Measurements from ENCODE around the gene HLF. TPM values are rescaled to one million over a fixed set of nuclear protein-coding genes. Genes with fewer than 3 reads are reported as not detected.

Gene HLF
- total and polyA plus RNA-seq, 4 donors = 2.0 to 12.4 (median 8.8) TPM

DNA sequence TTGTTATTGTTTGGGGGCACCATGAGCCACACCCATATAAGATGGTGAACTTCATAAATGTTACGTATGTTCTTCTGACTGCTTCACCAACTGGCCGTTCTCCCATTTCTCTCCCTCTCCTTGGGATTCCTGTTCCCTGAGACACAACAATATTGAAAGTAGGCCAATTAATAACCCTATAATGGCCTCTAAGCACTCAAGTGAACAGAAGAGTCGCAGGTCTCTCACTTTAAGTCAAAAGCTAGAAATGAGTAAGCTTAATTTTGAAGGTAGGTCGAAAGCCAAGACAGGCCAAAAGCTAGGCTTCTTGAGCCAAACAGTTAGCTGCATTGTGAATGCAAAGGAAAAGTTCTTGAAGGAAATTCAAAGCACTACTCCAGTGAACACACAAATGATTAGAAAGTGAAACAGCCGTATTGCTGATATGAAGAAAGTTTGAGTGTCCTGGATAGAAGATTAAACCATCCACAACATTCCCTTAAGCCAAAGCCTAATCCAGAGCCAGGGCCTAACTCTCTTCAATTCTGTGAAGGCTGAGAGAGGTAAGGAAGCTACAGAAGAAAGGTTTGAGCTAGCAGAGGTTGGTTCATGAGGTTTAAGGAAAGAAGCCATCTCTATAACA lies 25.8 kb downstream of the HLF start:
- intact Hi-C loops (cut with DNase I) = no loop called here
- Histone ChIP-seq H3K4me3 (ENCODE audit: low read length in 2 of 2) (no peak overlapping the region), H3K4me1 (ENCODE audit: control insufficient read depth in 1 of 2, insufficient read depth in 2 of 2, low read length in 2 of 2) (peaks cover 4 to 15% of the 10 kb centered on the region in 2 donors), H3K9me3 (ENCODE audit: control insufficient read depth, low read length) (no peaks in the 10 kb centered on the region), H3K27me3 (ENCODE audit: control insufficient read depth in 1 of 2, insufficient read depth in 2 of 2, low read length in 1 of 2) (no peaks in the 10 kb centered on the region), H3K27ac (ENCODE audit: low read depth in 1 of 2, low read length in 2 of 2) (no peak overlapping the region), H3K36me3 (ENCODE audit: control insufficient read depth in 1 of 2, insufficient read depth in 2 of 2, low read length in 1 of 2) (no peaks in the 10 kb centered on the region)
- ATAC-seq (ENCODE audit: low FRiP score) (no peak), DNase-seq (no peak)
- 78 to 80% methylated on average over 5 of the region's 5 CpGs for WGBS, 2 donors

DNA sequence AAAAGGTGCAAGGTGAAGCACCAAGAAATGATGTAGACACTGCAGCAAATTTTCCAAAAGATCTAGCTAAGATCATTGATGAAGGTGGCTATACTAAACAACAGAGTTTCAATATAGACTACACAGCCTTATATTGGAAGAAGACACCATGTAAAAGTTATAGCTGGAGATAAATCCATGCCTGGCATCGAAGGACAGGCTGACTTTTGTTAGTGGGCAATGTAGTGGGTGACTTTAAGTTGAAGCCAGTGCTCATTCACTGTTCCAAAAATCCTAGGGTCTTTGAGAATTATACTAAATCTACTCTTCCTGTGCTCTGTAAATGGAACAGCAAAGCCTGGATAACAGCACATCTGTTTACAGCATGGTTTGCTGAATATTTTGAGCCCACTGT lies 26.4 kb downstream of the HLF start:
- no peak overlapping the region for H3K4me3 ChIP-seq (ENCODE audit: low read length in 2 of 2)
- WGBS, 2 donors = 95 to 97% methylated on average over 1 of the region's 1 CpG
- intact Hi-C loops (cut with DNase I) = no loop called here
- H3K4me1 ChIP-seq (ENCODE audit: control insufficient read depth in 1 of 2, insufficient read depth in 2 of 2, low read length in 2 of 2) = peaks cover 2 to 17% of the 10 kb centered on the region in 2 donors
- ATAC-seq (ENCODE audit: low FRiP score) = no peak
- no peaks in the 10 kb centered on the region for H3K36me3 ChIP-seq (ENCODE audit: control insufficient read depth in 1 of 2, insufficient read depth in 2 of 2, low read length in 1 of 2)
- no peaks in the 10 kb centered on the region for H3K9me3 ChIP-seq (ENCODE audit: control insufficient read depth, low read length)
- DNase-seq = no peak
- no peak overlapping the region for H3K27ac ChIP-seq (ENCODE audit: low read depth in 1 of 2, low read length in 2 of 2)
- H3K27me3 ChIP-seq (ENCODE audit: control insufficient read depth in 1 of 2, insufficient read depth in 2 of 2, low read length in 1 of 2) = no peaks in the 10 kb centered on the region

DNA sequence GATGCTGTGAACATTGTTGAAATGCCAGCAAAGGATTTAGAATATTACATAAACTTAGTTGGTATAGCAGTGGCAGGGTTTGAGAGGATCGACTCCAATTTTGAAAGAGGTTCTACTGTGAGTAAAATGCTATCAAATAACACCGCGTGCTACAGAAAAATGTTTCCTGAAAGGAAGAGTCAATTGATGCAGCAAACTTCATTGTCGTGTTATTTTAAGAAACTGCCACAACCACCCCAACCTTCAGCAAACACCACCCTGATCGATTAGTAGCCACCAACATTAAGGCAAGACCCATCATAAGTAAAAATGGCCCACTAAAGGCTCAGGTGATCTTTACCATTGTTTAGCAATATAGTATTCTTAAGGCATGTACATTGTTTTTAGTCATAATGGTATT lies 27.3 kb downstream of the HLF start:
- no peaks in the 10 kb centered on the region for H3K9me3 ChIP-seq (ENCODE audit: control insufficient read depth, low read length)
- no peak overlapping the region for H3K27ac ChIP-seq (ENCODE audit: low read depth in 1 of 2, low read length in 2 of 2)
- no peak overlapping the region for H3K4me3 ChIP-seq (ENCODE audit: low read length in 2 of 2)
- H3K4me1 ChIP-seq (ENCODE audit: control insufficient read depth in 1 of 2, insufficient read depth in 2 of 2, low read length in 2 of 2) = peaks cover 0 to 13% of the 10 kb centered on the region in 2 donors
- ATAC-seq (ENCODE audit: low FRiP score) = no peak
- no peaks in the 10 kb centered on the region for H3K27me3 ChIP-seq (ENCODE audit: control insufficient read depth in 1 of 2, insufficient read depth in 2 of 2, low read length in 1 of 2)
- H3K36me3 ChIP-seq (ENCODE audit: control insufficient read depth in 1 of 2, insufficient read depth in 2 of 2, low read length in 1 of 2) = no peaks in the 10 kb centered on the region
- no peak for DNase-seq
- intact Hi-C loops (cut with DNase I) = no loop called here
- 96% methylated on average over 5 of the region's 5 CpGs for WGBS, 2 donors

DNA sequence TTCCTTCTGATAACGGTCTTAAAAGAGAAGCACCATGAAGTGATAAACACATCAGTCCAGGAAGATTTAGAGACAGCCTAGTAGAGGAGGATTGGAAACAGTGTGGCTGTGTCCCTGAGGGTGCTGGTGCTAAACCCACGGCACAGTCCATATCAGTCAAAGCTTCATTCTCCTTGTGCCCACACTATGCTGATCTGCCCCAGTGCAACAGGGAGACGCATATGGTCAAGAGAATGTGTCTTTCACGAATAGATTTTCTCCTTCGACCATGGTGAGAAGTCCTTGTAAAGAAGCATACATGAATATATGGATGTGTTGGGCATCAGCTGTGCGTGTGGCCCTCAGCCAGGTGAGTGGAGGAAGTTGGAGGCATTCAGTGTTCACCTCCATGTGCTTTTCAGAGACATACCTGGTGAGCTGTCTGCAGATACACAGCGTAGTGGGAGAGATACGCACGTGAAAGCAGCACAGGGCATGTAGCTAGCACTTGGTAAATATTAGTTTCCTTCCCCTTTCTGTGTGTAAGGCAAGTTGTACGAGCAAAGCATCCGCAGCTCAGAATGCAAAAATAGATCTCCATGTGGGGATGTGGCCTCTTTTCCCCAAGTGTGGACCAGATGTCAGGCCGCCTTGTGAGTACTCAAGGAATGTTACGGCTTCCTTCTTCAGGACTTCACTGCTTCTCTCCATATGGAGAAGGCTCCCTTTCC lies 29.4 kb downstream of the HLF start:
- Histone ChIP-seq H3K27ac (ENCODE audit: low read depth in 1 of 2, low read length in 2 of 2) (peak overlapping the region; percentile 23 to 76), H3K27me3 (ENCODE audit: control insufficient read depth in 1 of 2, insufficient read depth in 2 of 2, low read length in 1 of 2) (no peaks in the 10 kb centered on the region), H3K36me3 (ENCODE audit: control insufficient read depth in 1 of 2, insufficient read depth in 2 of 2, low read length in 1 of 2) (no peaks in the 10 kb centered on the region), H3K9me3 (ENCODE audit: control insufficient read depth, low read length) (no peaks in the 10 kb centered on the region), H3K4me1 (ENCODE audit: control insufficient read depth in 1 of 2, insufficient read depth in 2 of 2, low read length in 2 of 2) (peaks cover 0 to 5% of the 10 kb centered on the region in 2 donors), H3K4me3 (ENCODE audit: low read length in 2 of 2) (no peak overlapping the region)
- no peak for ATAC-seq (ENCODE audit: low FRiP score)
- intact Hi-C loops (cut with DNase I) = loop anchor here in 1 of 2 donors (2.0 kb wide), 1 partner anchor 55 kb away; no protein-coding TSS in a partner anchor
- 75 to 77% methylated on average over 13 of the region's 13 CpGs for WGBS, 2 donors
- no peak for DNase-seq

DNA sequence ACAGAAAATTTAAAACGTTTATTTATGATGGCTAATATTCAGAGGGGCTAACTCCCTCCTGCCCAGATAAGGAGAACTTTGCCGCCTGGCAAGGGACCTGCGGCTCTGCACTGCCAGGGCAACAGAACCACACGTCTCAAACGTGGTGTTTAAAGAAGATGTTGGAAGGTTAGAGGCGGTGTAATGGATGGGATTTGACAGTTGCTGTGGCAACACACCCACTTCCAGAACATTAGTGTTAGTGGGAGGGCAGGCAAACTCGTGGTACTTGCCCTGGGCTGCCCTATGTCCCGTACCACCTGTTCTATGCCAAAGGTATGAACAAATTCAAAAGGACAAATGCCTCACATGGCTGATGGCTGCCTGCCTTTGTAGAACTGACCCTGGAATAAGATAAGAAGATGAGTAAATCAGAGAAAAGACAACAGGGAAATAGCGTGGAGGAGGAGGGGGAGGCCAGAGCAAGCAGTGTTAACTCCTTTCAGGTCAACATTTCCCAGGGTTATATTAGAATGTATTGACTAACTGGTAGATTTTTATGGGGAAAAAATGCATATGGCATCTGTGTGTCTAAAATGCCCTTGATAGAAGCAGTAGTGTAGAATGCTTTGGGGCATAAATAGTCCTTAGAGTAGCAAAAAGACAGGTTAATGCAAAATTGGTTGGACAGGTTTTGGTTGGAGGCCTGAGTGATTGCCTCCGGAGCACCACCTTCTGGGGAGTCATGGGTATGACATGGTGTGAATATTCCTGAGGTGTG lies 30.8 kb downstream of the HLF start:
- Histone ChIP-seq H3K27me3 (ENCODE audit: control insufficient read depth in 1 of 2, insufficient read depth in 2 of 2, low read length in 1 of 2) (no peaks in the 10 kb centered on the region), H3K36me3 (ENCODE audit: control insufficient read depth in 1 of 2, insufficient read depth in 2 of 2, low read length in 1 of 2) (no peaks in the 10 kb centered on the region), H3K27ac (ENCODE audit: low read depth in 1 of 2, low read length in 2 of 2) (peak overlapping the region; percentile 69 to 77), H3K4me1 (ENCODE audit: control insufficient read depth in 1 of 2, insufficient read depth in 2 of 2, low read length in 2 of 2) (peaks cover 0 to 4% of the 10 kb centered on the region in 2 donors), H3K9me3 (ENCODE audit: control insufficient read depth, low read length) (no peaks in the 10 kb centered on the region), H3K4me3 (ENCODE audit: low read length in 2 of 2) (no peak overlapping the region)
- WGBS, 2 donors = 3 to 6% methylated on average over 10 of the region's 10 CpGs
- no peak for DNase-seq
- intact Hi-C loops (cut with DNase I) = loop anchor here (2.0 to 5.0 kb wide), 5 partner anchors 31 to 303 kb away; partner anchors contain the start of gene HLF (in 2 of the 2)
- peak; percentile 88 for ATAC-seq (ENCODE audit: low FRiP score)

DNA sequence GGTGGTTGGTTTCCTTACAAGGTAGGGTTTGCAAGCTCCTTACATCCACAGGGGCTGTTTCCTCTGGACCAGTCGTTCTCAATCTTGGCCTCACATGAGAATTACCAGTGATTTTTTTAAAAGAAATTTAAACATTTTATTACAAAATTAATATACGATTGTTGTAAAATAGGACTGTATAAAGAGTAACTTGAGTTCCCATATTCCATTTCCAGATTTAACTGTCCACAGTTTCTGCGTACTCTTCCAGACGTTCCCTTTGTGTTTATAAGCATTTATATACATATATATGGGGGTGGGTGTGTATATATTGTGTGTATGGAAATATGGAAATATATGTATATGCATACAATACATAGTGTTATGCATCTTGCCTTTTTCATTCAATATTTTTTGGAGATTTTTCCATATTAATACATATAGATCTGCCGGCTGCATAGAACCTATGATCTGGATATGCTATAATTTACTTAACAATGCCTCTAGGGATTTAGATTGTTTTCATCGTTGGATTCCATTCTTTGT lies 31.5 kb downstream of the HLF start:
- WGBS, 2 donors = 50 to 52% methylated on average over 6 of the region's 6 CpGs
- H3K4me3 ChIP-seq (ENCODE audit: low read length in 2 of 2) = no peak overlapping the region
- DNase-seq = no peak
- intact Hi-C loops (cut with DNase I) = loop anchor here (2.0 to 5.0 kb wide), 4 partner anchors 31 to 304 kb away; partner anchors contain the start of gene HLF (in 2 of the 2)
- H3K36me3 ChIP-seq (ENCODE audit: control insufficient read depth in 1 of 2, insufficient read depth in 2 of 2, low read length in 1 of 2) = no peaks in the 10 kb centered on the region
- ATAC-seq (ENCODE audit: low FRiP score) = no peak
- no peak overlapping the region for H3K27ac ChIP-seq (ENCODE audit: low read depth in 1 of 2, low read length in 2 of 2)
- no peaks in the 10 kb centered on the region for H3K9me3 ChIP-seq (ENCODE audit: control insufficient read depth, low read length)
- H3K4me1 ChIP-seq (ENCODE audit: control insufficient read depth in 1 of 2, insufficient read depth in 2 of 2, low read length in 2 of 2) = peaks cover 0 to 4% of the 10 kb centered on the region in 2 donors
- no peaks in the 10 kb centered on the region for H3K27me3 ChIP-seq (ENCODE audit: control insufficient read depth in 1 of 2, insufficient read depth in 2 of 2, low read length in 1 of 2)

DNA sequence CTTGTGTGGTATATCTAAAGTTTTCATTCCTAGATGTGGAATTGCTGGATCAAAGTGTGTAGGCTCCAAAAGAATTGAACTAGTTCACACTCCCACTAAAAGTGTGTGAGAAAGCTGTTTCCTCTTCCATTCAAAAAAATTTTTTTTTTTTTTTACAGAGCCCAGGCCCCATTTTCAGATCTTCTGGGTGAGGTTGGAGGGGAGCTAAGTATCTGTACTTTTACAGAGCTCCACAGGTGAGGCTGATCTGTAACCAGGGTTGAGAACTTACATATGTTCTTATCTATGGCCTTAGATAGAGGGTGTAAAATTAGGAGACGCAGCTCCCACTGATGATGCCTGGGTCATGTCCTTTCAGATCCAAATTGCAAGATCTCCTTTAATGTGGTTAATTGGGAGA lies 31.9 kb downstream of the HLF start:
- H3K4me3 ChIP-seq (ENCODE audit: low read length in 2 of 2) = no peak overlapping the region
- no peaks in the 10 kb centered on the region for H3K36me3 ChIP-seq (ENCODE audit: control insufficient read depth in 1 of 2, insufficient read depth in 2 of 2, low read length in 1 of 2)
- no peak for DNase-seq
- no peak overlapping the region for H3K27ac ChIP-seq (ENCODE audit: low read depth in 1 of 2, low read length in 2 of 2)
- WGBS, 2 donors = 89 to 100% methylated on average over 1 of the region's 1 CpG
- no peak for ATAC-seq (ENCODE audit: low FRiP score)
- no peaks in the 10 kb centered on the region for H3K9me3 ChIP-seq (ENCODE audit: control insufficient read depth, low read length)
- no peaks in the 10 kb centered on the region for H3K27me3 ChIP-seq (ENCODE audit: control insufficient read depth in 1 of 2, insufficient read depth in 2 of 2, low read length in 1 of 2)
- peaks cover 0 to 4% of the 10 kb centered on the region in 2 donors for H3K4me1 ChIP-seq (ENCODE audit: control insufficient read depth in 1 of 2, insufficient read depth in 2 of 2, low read length in 2 of 2)
- intact Hi-C loops (cut with DNase I) = loop anchor here (2.0 to 5.0 kb wide), 4 partner anchors 32 to 304 kb away; partner anchors contain the start of gene HLF (in 2 of the 2)

DNA sequence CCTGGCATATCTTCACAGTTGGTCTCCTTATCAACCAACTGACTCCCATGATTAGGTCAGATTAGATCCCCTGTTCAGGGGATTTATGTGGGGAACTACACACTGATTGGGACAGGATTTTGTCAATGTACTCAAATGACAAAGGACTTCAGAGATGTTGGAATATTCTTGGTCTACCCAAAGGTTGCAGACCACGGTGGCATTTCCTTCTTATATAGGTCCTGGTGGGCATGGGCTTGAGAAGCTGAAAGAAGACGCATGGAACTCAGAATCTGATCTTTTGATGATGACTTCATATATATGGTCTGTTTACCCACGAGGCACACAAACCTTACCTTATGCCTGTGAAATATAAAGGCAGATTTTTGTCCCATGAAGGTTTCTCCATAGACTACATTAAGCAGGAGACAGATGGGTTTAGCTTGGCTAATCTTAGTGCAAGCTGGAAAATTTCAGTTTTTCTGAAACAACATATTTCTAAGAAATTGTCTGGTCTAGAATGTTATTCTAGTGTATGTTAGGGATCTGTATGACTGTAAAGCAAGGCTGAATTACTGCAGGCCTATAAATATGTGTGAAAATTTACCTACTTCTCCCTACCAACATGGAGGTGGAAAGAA lies 33.5 kb downstream of the HLF start:
- H3K9me3 ChIP-seq (ENCODE audit: control insufficient read depth, low read length) = no peaks in the 10 kb centered on the region
- H3K4me1 ChIP-seq (ENCODE audit: control insufficient read depth in 1 of 2, insufficient read depth in 2 of 2, low read length in 2 of 2) = peaks cover 4 to 5% of the 10 kb centered on the region in 2 donors
- H3K27ac ChIP-seq (ENCODE audit: low read depth in 1 of 2, low read length in 2 of 2) = no peak overlapping the region
- intact Hi-C loops (cut with DNase I) = loop anchor here in 1 of 2 donors (5.0 kb wide), 2 partner anchors 36 to 306 kb away; partner anchors contain the start of gene HLF
- no peaks in the 10 kb centered on the region for H3K36me3 ChIP-seq (ENCODE audit: control insufficient read depth in 1 of 2, insufficient read depth in 2 of 2, low read length in 1 of 2)
- 95% methylated on average over 3 of the region's 3 CpGs for WGBS, 2 donors
- no peaks in the 10 kb centered on the region for H3K27me3 ChIP-seq (ENCODE audit: control insufficient read depth in 1 of 2, insufficient read depth in 2 of 2, low read length in 1 of 2)
- H3K4me3 ChIP-seq (ENCODE audit: low read length in 2 of 2) = no peak overlapping the region
- DNase-seq (no peak), ATAC-seq (ENCODE audit: low FRiP score) (no peak)

All from aorta (tissue), 5 donors.